Activated T-cell treated with anti-CD3 and anti-CD28 coated beads, Interleukin-2, amount 50 U/mL, for 4 hours (primary cell): ENCODE data around the gene CARD16. TPM values are rescaled to one million over a fixed set of nuclear protein-coding genes. Genes with fewer than 3 reads are reported as not detected.

Experiments
- ATAC-seq, 2 donors: fragments of 200-7000 bp; cut with Tn5 transposase; one replicate each; pipeline ENCODE4 v1.10.0; 2021
- DNase-seq: peaks from one replicate; pipeline ENCODE4 v3.0.0-alpha.2; 2020
- H3K27me3 Mint-ChIP-seq: one replicate; pipeline ENCODE4 v1.8.0; 2021; ENCODE audit warnings: low read depth, mixed read lengths
- H3K36me3 Mint-ChIP-seq: one replicate; pipeline ENCODE4 v1.8.0; 2022; ENCODE audit warnings: mixed read lengths; ENCODE audit not compliant: insufficient read depth
- H3K4me1 Mint-ChIP-seq: one replicate; pipeline ENCODE4 v1.8.0; 2021; ENCODE audit warnings: low read depth, mixed read lengths
- H3K4me3 Mint-ChIP-seq: one replicate; pipeline ENCODE4 v1.8.0; 2021; ENCODE audit warnings: mild to moderate bottlenecking, moderate library complexity, mixed read lengths
- H3K9me3 Mint-ChIP-seq: one replicate; pipeline ENCODE4 v1.8.0; 2021; ENCODE audit warnings: mixed read lengths
- total RNA-seq, 3 donors: library from RNA; stranded (reverse); gene quantifications; one replicate each; pipeline ENCODE4 v1.2.1, GENCODE V29; 2021

Gene CARD16
- total RNA-seq, 3 donors from 2014 or later, result 2.7 to 4.7 (median 4.3) TPM

- H3K4me1 Mint-ChIP-seq, result peaks cover 9% of the 10 kb centered on the region
- no peak for ATAC-seq
Observed at GRCh38 chr11:104992781-104993180, 52.4 kb downstream of the CARD16 start.

GRCh38 chr11:104991994-104992393, 53.1 kb downstream of the CARD16 start:
- H3K36me3 Mint-ChIP-seq, result peaks cover 2% of the 10 kb centered on the region
- H3K4me1 Mint-ChIP-seq, result peaks cover 9% of the 10 kb centered on the region
- ATAC-seq, result no peak

More at GRCh38 chr11:104992781-104993180, 52.4 kb downstream of the CARD16 start:
- no peak for DNase-seq
- peaks cover 2% of the 10 kb centered on the region for H3K36me3 Mint-ChIP-seq
- no peak overlapping the region for H3K4me3 Mint-ChIP-seq
- peaks cover 6% of the 10 kb centered on the region for H3K9me3 Mint-ChIP-seq
- H3K27me3 Mint-ChIP-seq, result no peaks in the 10 kb centered on the region

More at GRCh38 chr11:104991994-104992393, 53.1 kb downstream of the CARD16 start:
- Mint-ChIP-seq H3K9me3 (peaks cover 13% of the 10 kb centered on the region), H3K27me3 (no peaks in the 10 kb centered on the region), H3K4me3 (no peak overlapping the region)
- no peak for DNase-seq

Other genes with a start within 250 kb of the CARD16 start
- under 1 TPM in 1 of 3 donors, not detected in 2; 0.23 TPM for gene CASP12, start 146.9 kb downstream of the CARD16 start, total RNA-seq
- gene CASP4, start 76.8 kb downstream of the CARD16 start, total RNA-seq, result 10 to 100 TPM; 46.0 to 64.1 (median 59.1) TPM
- not detected for gene CASP5, start 22.2 kb downstream of the CARD16 start, total RNA-seq
- gene CASP1, start 10.2 kb downstream of the CARD16 start, total RNA-seq, result 10 to 100 TPM; 11.5 to 19.0 (median 13.7) TPM
- not detected for gene CARD18, start 94.4 kb upstream of the CARD16 start, total RNA-seq